ENCODE results near the gene TTF2.
"Not testable (repeated sequence)": the region's sequence is repeated elsewhere in the genome, so short reads cannot be mapped to it uniquely, and the experiment has no call there.

The TTF2 gene

GRCh38 chr1:117147856-117148588 is 87.9 kb downstream of the TTF2 start:
- no peak for DNase-seq (ENCODE audit: extremely low read depth in 1 of 2, low read depth in 1 of 2)

- DNase-seq (ENCODE audit: extremely low read depth in 1 of 2, low read depth in 1 of 2): no peak
Measured at GRCh38 chr1:117150316-117150715, 90.2 kb downstream of the TTF2 start.

- DNase-seq (ENCODE audit: extremely low read depth in 1 of 2, low read depth in 1 of 2): not testable (repeated sequence)
Measured at GRCh38 chr1:117151305-117151704, 91.2 kb downstream of the TTF2 start.

Data from activated CD8-positive, alpha-beta memory T cell treated with anti-CD3 and anti-CD28 coated beads for 1 hour (primary cell).